ENCODE data around the gene TMEM178A.

Gene TMEM178A

DNA sequence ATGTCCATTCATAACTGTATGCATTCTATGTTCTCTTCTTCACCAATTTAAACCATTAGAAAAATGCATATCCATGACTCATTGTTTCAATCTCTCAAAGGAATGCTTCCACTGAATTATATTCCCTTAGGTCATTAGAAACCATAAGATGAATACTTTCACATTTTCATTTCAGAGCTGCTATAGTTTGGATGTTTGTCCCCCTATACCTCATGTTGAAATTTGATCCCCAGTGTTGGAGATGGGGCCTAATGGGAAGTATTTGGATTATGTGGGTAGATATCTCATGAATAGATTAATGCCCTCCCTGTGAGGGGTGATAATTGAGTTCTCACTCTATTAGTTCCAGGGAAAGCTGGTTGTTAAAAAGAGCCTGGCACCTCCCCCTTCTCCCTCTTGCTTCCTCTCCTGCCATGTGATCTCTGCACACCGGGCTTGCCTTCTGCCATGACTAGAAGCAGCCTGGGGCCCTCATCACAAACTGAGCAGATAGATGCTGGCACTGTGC, 77.6 kb downstream of the TMEM178A start:
- no peak for DNase-seq (ENCODE audit: low read depth)

DNA sequence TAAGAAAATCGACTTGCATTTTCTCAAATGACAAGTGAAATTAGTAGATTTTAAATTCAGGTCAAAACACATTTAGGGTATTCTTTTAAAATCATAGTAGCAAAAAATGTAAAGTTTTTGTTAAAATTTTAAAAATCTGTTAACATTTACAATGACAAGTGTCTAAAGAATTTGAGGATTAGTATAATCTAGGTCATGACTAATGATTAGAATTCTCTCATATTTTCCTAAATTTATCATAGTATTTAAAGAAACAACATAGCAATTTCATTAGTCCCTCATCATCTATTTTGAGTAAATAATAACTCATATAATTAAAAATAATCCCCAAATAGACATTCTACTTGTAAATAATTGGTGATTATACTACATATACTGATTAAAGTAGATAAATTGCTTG, 89.7 kb downstream of the TMEM178A start:
- no peak for DNase-seq (ENCODE audit: low read depth)

DNA sequence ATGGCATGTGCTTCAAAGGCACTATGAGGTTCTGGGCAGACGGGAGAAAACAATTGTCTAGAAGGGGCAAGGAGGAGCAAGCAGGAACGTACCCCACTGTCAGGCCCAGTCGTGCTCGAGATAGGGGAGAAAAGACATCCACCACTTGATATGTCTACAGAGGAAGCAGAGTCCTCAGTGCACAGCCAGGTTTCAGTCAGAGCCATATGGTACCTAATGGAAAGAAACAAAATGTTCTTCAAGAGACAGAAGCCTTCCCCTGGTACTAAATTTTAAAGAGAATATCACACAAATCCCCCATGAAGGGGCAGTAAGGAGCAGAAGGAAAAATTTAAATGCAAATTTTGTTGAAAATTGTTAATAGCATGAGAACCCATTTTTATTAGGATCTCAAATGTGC, 91.4 kb downstream of the TMEM178A start:
- no peak for DNase-seq (ENCODE audit: low read depth)

DNA sequence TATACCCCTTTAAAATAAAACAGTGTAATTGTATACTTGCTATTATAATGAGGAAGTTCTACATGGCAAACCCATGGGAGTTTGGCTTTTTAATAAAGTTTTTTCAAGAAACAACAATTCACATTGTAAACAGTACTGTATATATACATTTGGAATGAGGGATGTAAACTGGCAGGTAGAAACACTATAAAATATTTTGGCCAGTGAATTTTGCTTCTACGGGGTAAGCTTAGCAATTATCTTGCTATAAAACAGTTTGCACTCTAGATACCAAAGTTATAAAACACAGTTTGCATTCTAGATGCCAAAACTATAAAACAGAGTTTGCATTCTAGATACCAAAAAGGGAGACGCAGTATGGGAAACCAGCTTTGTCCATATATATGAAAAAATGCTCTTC, 96.7 kb downstream of the TMEM178A start:
- DNase-seq (ENCODE audit: low read depth), result no peak

Data from stimulated activated CD8-positive, alpha-beta memory T cell treated with anti-CD3 and anti-CD28 coated beads, Interleukin-15, amount 100 ng/mL, for 1 hour (primary cell).